H1 (cell line): ENCODE results near the gene RND3. TPM values are rescaled to one million over a fixed set of nuclear protein-coding genes. Genes with fewer than 3 reads are reported as not detected.

Source experiments
- CTCF ChIA-PET: fragments of 300-600 bp; sonication (Branson Sonifier 250); formaldehyde crosslinking; loops from one replicate; lab custom pipeline; 2021; ENCODE audit not compliant: partially characterized antibody; lab: Charles Lee
- POLR2A ChIA-PET: fragments of 300-600 bp; sonication (Branson Sonifier 250); formaldehyde crosslinking; loops from one replicate; lab custom pipeline; 2021; ENCODE audit warnings: inconsistent platforms; ENCODE audit not compliant: partially characterized antibody; lab: Charles Lee
- DNase-seq, 2 experiments: peaks; one replicate each; pipeline versions ENCODE4 v3.0.0 to v3.0.0-alpha.2; 2010 to 2022; ENCODE audit warnings: low spot score in 2 of 2, low read depth in 1 of 2, mixed read lengths in 1 of 2
- FAIRE-seq: peaks from 2 replicates; lab custom pipeline; 2011; peaks lifted over from hg19 to GRCh38; lab: Jason Lieb, UNC
- H2AFZ ChIP-seq: 2 replicates; pipeline ENCODE4 v1.8.1; 2012; ENCODE audit warnings: low read length, inconsistent platforms
- H2AK5ac ChIP-seq: 2 replicates; pipeline ENCODE4 v1.6.1; 2013; ENCODE audit warnings: low read depth, low read length
- H2BK120ac ChIP-seq: replicated peaks from 2 replicates; pipeline ENCODE3; 2013; ENCODE audit warnings: low read depth, low read length, inconsistent platforms
- H2BK12ac ChIP-seq: 2 replicates; pipeline ENCODE4 v1.6.1; 2013; ENCODE audit warnings: low read depth, low read length
- H2BK15ac ChIP-seq: 2 replicates; pipeline ENCODE4 v1.6.1; 2013; ENCODE audit warnings: low read length
- H2BK20ac ChIP-seq: 2 replicates; pipeline ENCODE4 v1.6.1; 2013; ENCODE audit warnings: low read length
- H2BK5ac ChIP-seq: 2 replicates; pipeline ENCODE4 v1.6.1; 2013; ENCODE audit warnings: low read depth, low read length
- H3K14ac ChIP-seq: 2 replicates; pipeline ENCODE4 v1.6.1; 2013; ENCODE audit warnings: inconsistent platforms; ENCODE audit not compliant: insufficient read length
- H3K18ac ChIP-seq: 2 replicates; pipeline ENCODE4 v1.6.1; 2013; ENCODE audit warnings: low read length; ENCODE audit errors: extremely low read depth
- H3K23ac ChIP-seq: 2 replicates; pipeline ENCODE4 v1.6.1; 2013; ENCODE audit warnings: inconsistent platforms; ENCODE audit not compliant: insufficient read length
- H3K23me2 ChIP-seq: 2 replicates; pipeline ENCODE4 v1.6.1; 2013; ENCODE audit warnings: low read depth, low read length
- H3K27ac ChIP-seq: 2 replicates; pipeline ENCODE4 v1.6.1; 2011; ENCODE audit warnings: low read depth, low read length, inconsistent platforms
- H3K27me3 ChIP-seq, 4 experiments: replicated peaks in 1 of 4; 1 replicate in 1 of 4; 2 replicates in 3 of 4; pipeline versions ENCODE4 v1.6.1 to v1.8.1; 2011 to 2013; ENCODE audit warnings: low read length in 3 of 4, mild to moderate bottlenecking in 3 of 4, inconsistent platforms in 2 of 4, mixed read lengths in 2 of 4, moderate library complexity in 1 of 4; ENCODE audit not compliant: control insufficient read depth in 3 of 4, insufficient read depth in 3 of 4; ENCODE audit errors: extremely low read depth in 1 of 4
- H3K36me3 ChIP-seq, 4 experiments: 2 replicates each; pipeline versions ENCODE4 v1.6.1 to v1.8.1; 2011 to 2013; ENCODE audit warnings: mild to moderate bottlenecking in 4 of 4, low read length in 3 of 4, moderate library complexity in 2 of 4, control low read depth in 1 of 4, inconsistent platforms in 1 of 4; ENCODE audit not compliant: insufficient read depth in 4 of 4, control insufficient read depth in 2 of 4
- H3K4ac ChIP-seq: replicated peaks from 2 replicates; pipeline ENCODE3; 2013; ENCODE audit warnings: low read length, low read depth, mixed read lengths, inconsistent platforms; ENCODE audit not compliant: insufficient read length
- H3K4me1 ChIP-seq, 4 experiments: replicated peaks in 1 of 4; 1 replicate in 1 of 4; 2 replicates in 3 of 4; pipeline versions ENCODE4 v1.6.1 to v1.8.1; 2011 to 2013; ENCODE audit warnings: low read length in 3 of 4, inconsistent platforms in 2 of 4, mixed read lengths in 1 of 4; ENCODE audit not compliant: insufficient read depth in 4 of 4, control insufficient read depth in 3 of 4
- H3K4me2 ChIP-seq, 2 experiments: 2 replicates each; pipeline versions ENCODE4 v1.6.1 to v1.8.1; 2011 to 2013; ENCODE audit warnings: low read depth in 2 of 2, low read length in 2 of 2, control low read depth in 1 of 2, inconsistent platforms in 1 of 2, mild to moderate bottlenecking in 1 of 2; ENCODE audit not compliant: insufficient read depth in 1 of 2
- H3K4me3 ChIP-seq, 4 experiments: fragments of 200-600, 300-600 bp in 1 of 4; sonication (generic), shearing (Covaris generic), sonication (Bioruptor Twin) in 1 of 4; 2 replicates each; pipeline versions ENCODE4 v1.5.1 to v1.8.1; 2011 to 2016; ENCODE audit warnings: low read length in 4 of 4, low read depth in 3 of 4, control low read depth in 2 of 4, inconsistent platforms in 2 of 4, mild to moderate bottlenecking in 2 of 4, mixed read lengths in 1 of 4, moderate library complexity in 1 of 4; ENCODE audit not compliant: insufficient read depth in 2 of 4; ENCODE audit errors: extremely low read depth in 1 of 4
- H3K56ac ChIP-seq: replicated peaks from 2 replicates; pipeline ENCODE3; 2013; ENCODE audit warnings: low read depth, mild to moderate bottlenecking, mixed read lengths, low read length, inconsistent platforms; ENCODE audit not compliant: insufficient read length
- H3K79me1 ChIP-seq: 2 replicates; pipeline ENCODE4 v1.6.1; 2013; ENCODE audit warnings: low read depth, low read length, control low read depth
- H3K79me2 ChIP-seq, 2 experiments: 2 replicates each; pipeline versions ENCODE4 v1.6.1 to v1.8.1; 2012 to 2013; ENCODE audit warnings: low read length in 2 of 2, mild to moderate bottlenecking in 2 of 2, inconsistent platforms in 1 of 2; ENCODE audit not compliant: insufficient read depth in 2 of 2, control insufficient read depth in 1 of 2
- H3K9ac ChIP-seq, 4 experiments: replicated peaks in 1 of 4; 1 replicate in 1 of 4; 2 replicates in 3 of 4; pipeline versions ENCODE4 v1.6.1 to v1.8.1; 2011 to 2013; ENCODE audit warnings: low read depth in 3 of 4, low read length in 3 of 4, control low read depth in 2 of 4, mild to moderate bottlenecking in 2 of 4, moderate library complexity in 2 of 4, inconsistent platforms in 1 of 4; ENCODE audit errors: extremely low read depth in 1 of 4
- H3K9me3 ChIP-seq, 2 experiments: 2 replicates each; pipeline versions ENCODE4 v1.6.1 to v1.8.1; 2012 to 2013; ENCODE audit warnings: mild to moderate bottlenecking in 2 of 2, moderate library complexity in 2 of 2, control low read depth in 1 of 2, inconsistent platforms in 1 of 2, low read depth in 1 of 2, low read length in 1 of 2, mixed read lengths in 1 of 2; ENCODE audit not compliant: insufficient read depth in 2 of 2
- H4K20me1 ChIP-seq, 2 experiments: replicated peaks in 1 of 2; 2 replicates each; pipeline versions ENCODE3 to v1.8.1; 2011 to 2013; ENCODE audit warnings: inconsistent platforms in 2 of 2, low read length in 2 of 2, mild to moderate bottlenecking in 1 of 2; ENCODE audit not compliant: insufficient read depth in 2 of 2, control insufficient read depth in 1 of 2
- H4K5ac ChIP-seq: 2 replicates; pipeline ENCODE4 v1.6.1; 2013; ENCODE audit warnings: low read length, low read depth, mixed read lengths, inconsistent platforms; ENCODE audit not compliant: insufficient read length
- H4K8ac ChIP-seq: 2 replicates; pipeline ENCODE4 v1.8.0; 2013; ENCODE audit warnings: mild to moderate bottlenecking, moderate library complexity, low read length, inconsistent platforms; ENCODE audit not compliant: insufficient read depth; ENCODE audit errors: extremely low read depth
- H4K91ac ChIP-seq: replicated peaks from 2 replicates; pipeline ENCODE3; 2013; ENCODE audit warnings: low read length, mixed read lengths, inconsistent platforms; ENCODE audit not compliant: insufficient read length
- CHD1 ChIP-seq: IDR thresholded peaks from 2 replicates; pipeline ENCODE4 v1.6.1; 2012; ENCODE audit warnings: low read depth, low read length, improper control_type of control experiment
- CREB1 ChIP-seq: IDR thresholded peaks from 2 replicates; pipeline ENCODE4 v1.6.1; 2012; ENCODE audit warnings: inconsistent platforms
- E2F6 ChIP-seq: IDR thresholded peaks from 2 replicates; pipeline ENCODE4 v1.6.1; 2012; ENCODE audit warnings: inconsistent platforms
- EP300 ChIP-seq, 2 experiments: IDR thresholded peaks; 1 replicate in 1 of 2; 2 replicates in 1 of 2; pipeline ENCODE4 v1.6.1; 2011 to 2012; ENCODE audit warnings: low read depth in 2 of 2, low read length in 2 of 2, mild to moderate bottlenecking in 2 of 2, borderline replicate concordance in 1 of 2, inconsistent platforms in 1 of 2, moderate library complexity in 1 of 2
- GABPA ChIP-seq: IDR thresholded peaks from 2 replicates; pipeline ENCODE4 v1.6.1; 2011; ENCODE audit warnings: mild to moderate bottlenecking, low read length, moderate library complexity, borderline replicate concordance; ENCODE audit not compliant: insufficient read depth
- HDAC2 ChIP-seq, 2 experiments: fragments of 300-600 bp in 1 of 2; sonication (generic) in 1 of 2; IDR thresholded peaks; 2 replicates each; pipeline ENCODE4 v1.6.1; 2011 to 2012; ENCODE audit warnings: low read depth in 2 of 2, low read length in 2 of 2, mild to moderate bottlenecking in 2 of 2, moderate library complexity in 2 of 2, borderline replicate concordance in 1 of 2, inconsistent platforms in 1 of 2
- HDAC6 ChIP-seq: IDR thresholded peaks from one replicate; pipeline ENCODE4 v1.7.1; 2012; ENCODE audit warnings: low read depth, mild to moderate bottlenecking, inconsistent platforms, low read length, moderate library complexity
- KDM1A ChIP-seq: fragments of 200-600, 300-600 bp; sonication (generic); IDR thresholded peaks from 2 replicates; pipeline ENCODE4 v1.7.1; 2016; ENCODE audit warnings: mild to moderate bottlenecking, low read length, borderline replicate concordance
- NRF1 ChIP-seq: IDR thresholded peaks from 2 replicates; pipeline ENCODE4 v1.6.1; 2011; ENCODE audit warnings: mild to moderate bottlenecking, low read depth, low read length, improper control_type of control experiment
- POLR2AphosphoS5 ChIP-seq: IDR thresholded peaks from 2 replicates; pipeline ENCODE4 v1.6.1; 2011; ENCODE audit warnings: low read depth, low read length
- SIN3A ChIP-seq, 2 experiments: IDR thresholded peaks in 1 of 2; conservative IDR thresholded peaks in 1 of 2; 2 replicates each; pipeline ENCODE4 v1.6.1; 2011 to 2012; ENCODE audit warnings: low read length in 2 of 2, improper control_type of control experiment in 1 of 2, low read depth in 1 of 2, mild to moderate bottlenecking in 1 of 2
- TAF1 ChIP-seq: IDR thresholded peaks from 2 replicates; pipeline ENCODE4 v1.6.1; 2011; ENCODE audit warnings: mild to moderate bottlenecking, low read depth, low read length
- ZNF274 ChIP-seq: IDR thresholded peaks from 2 replicates; pipeline ENCODE4 v1.7.0; 2012; ENCODE audit warnings: low read length, borderline replicate concordance; ENCODE audit errors: extremely low read depth
- WGBS, 2 experiments: shearing (Covaris generic) in 1 of 2; methylation state at CpG; one replicate each; pipeline versions ENCODE4 v1.1.6 to v1.1.7; 2013 to 2015; ENCODE audit warnings: low lambda C conversion rate in 2 of 2, mixed read lengths in 2 of 2, inconsistent platforms in 1 of 2, low coverage in 1 of 2, missing lambda C conversion rate in 1 of 2; ENCODE audit not compliant: insufficient replicate concordance in 2 of 2, insufficient coverage in 1 of 2, insufficient read length in 1 of 2; ENCODE audit errors: extremely low coverage in 1 of 2, missing lambda C conversion rate in 1 of 2; 5-methylcytosine and 5-hydroxymethylcytosine counted together
- polyA plus RNA-seq, 7 experiments: library from polyadenylated mRNA; depleted of rRNA in 3 of 7; stranded (reverse) in 5 of 7; unstranded in 2 of 7; fragments of >200 nt in 5 of 7; fragments of 200-250 nt in 2 of 7; gene quantifications; 1 replicate in 5 of 7; 2 replicates in 1 of 7; 4 replicates in 1 of 7; pipeline versions ENCODE4 v1.2.1 to v1.2.3, GENCODE V29; 2011 to 2013; ENCODE audit warnings: missing spikeins in 2 of 7, mixed read lengths in 2 of 7
- total RNA-seq: library from RNA; stranded (reverse); fragmentation: NEBNext Ultra II Directional; extraction: Animal tissue kit (Norgen Biotek cat#: 25700); gene quantifications from 2 replicates; pipeline ENCODE4 v1.2.1, GENCODE V29; 2021

RND3 gene
- total and polyA plus RNA-seq, 2 of the 8 experiments (the other 6 are each of a cell fraction or from before 2014, with no cell fraction given), result 12.2 to 25.6 TPM

- no peak overlapping the region for H3K27ac ChIP-seq
- H3K79me1 ChIP-seq, result peaks cover 6% of the 10 kb centered on the region
- H4K91ac ChIP-seq, result no peak overlapping the region
- H3K4me2 ChIP-seq, result no peak overlapping the region
- H2AFZ ChIP-seq, result no peak overlapping the region
- H3K9ac ChIP-seq, result no peak overlapping the region
- no peak overlapping the region for H2BK5ac ChIP-seq
- H2BK120ac ChIP-seq, result no peak overlapping the region
- peaks cover 3 to 12% of the 10 kb centered on the region in 2 experiments for H4K20me1 ChIP-seq
- 83% methylated on average over 5 of the region's 5 CpGs; no CpG with 5 or more reads in 1 of the 2 experiments for WGBS, 2 experiments
- no peak overlapping the region for H2BK15ac ChIP-seq
- no peaks in the 10 kb centered on the region for H3K9me3 ChIP-seq
- no peak overlapping the region for H4K5ac ChIP-seq
- no peak overlapping the region for H3K56ac ChIP-seq
- H3K27me3 ChIP-seq, result no peaks in the 10 kb centered on the region
- H2BK20ac ChIP-seq, result no peak overlapping the region
- H4K8ac ChIP-seq, result no peak overlapping the region
- H2BK12ac ChIP-seq, result no peak overlapping the region
- no peaks in the 10 kb centered on the region for H3K23me2 ChIP-seq
- H3K36me3 ChIP-seq, result peaks cover 2 to 63% (median 45%) of the 10 kb centered on the region in 4 experiments; a peak in 7 of 8 replicates
- H3K18ac ChIP-seq, result no peak overlapping the region
- ChIA-PET CTCF (interaction anchor here (0.6 to 2.8 kb wide), 3 partner anchors 29 to 768 kb away, joined by 3 to 7 read pairs (median 3); no protein-coding TSS in a partner anchor), POLR2A (interaction anchor here (0.6 to 3.1 kb wide), 4 partner anchors 11 to 342 kb away, joined by 3 to 9 read pairs (median 4); no protein-coding TSS in a partner anchor)
- no peak overlapping the region for H2AK5ac ChIP-seq
- DNase-seq (no peak), FAIRE-seq (no peak)
- H3K23ac ChIP-seq, result no peak overlapping the region
- H3K4me3 ChIP-seq, result no peak overlapping the region
- H3K14ac ChIP-seq, result no peak overlapping the region
- H3K4me1 ChIP-seq, result no peaks in the 10 kb centered on the region
- no peak overlapping the region for H3K4ac ChIP-seq
- peaks cover 0 to 26% of the 10 kb centered on the region in 2 experiments; a peak in 2 of 4 replicates for H3K79me2 ChIP-seq
- no peak for TF ChIP-seq HDAC2 (IDR thresholded peaks at IDR 0.05; ENCODE audit: borderline replicate concordance in 1 of 2, low read depth in 2 of 2, low read length in 2 of 2)
- TF ChIP-seq CHD1, result no peak
- no peak for TF ChIP-seq POLR2AphosphoS5
- no peak for TF ChIP-seq NRF1
- no peak for TF ChIP-seq TAF1
- no peak for TF ChIP-seq KDM1A
- TF ChIP-seq HDAC6, result no peak
- no peak for TF ChIP-seq E2F6
- TF ChIP-seq ZNF274, result no peak
- TF ChIP-seq GABPA, result no peak
- TF ChIP-seq CREB1, result no peak
- TF ChIP-seq SIN3A (conservative IDR thresholded peaks at IDR 0.05 in 1 of 2, IDR thresholded peaks at IDR 0.05 in 1 of 2; ENCODE audit: low read depth in 1 of 2, low read length in 2 of 2), result no peak
- TF ChIP-seq EP300 (IDR thresholded peaks at IDR 0.05; ENCODE audit: borderline replicate concordance in 1 of 2, low read depth in 2 of 2, low read length in 2 of 2), result no peak
Measured at GRCh38 chr2:150470435-150470834, 17.0 kb downstream of the RND3 start.
